Amygdala (tissue), 56 donors: ENCODE results near the gene LIMS1.
A peak's percentile ranks its signal among the peaks of the same experiment; 100 is the strongest.
"Not testable (repeated sequence)": the region's sequence is repeated elsewhere in the genome, so short reads cannot be mapped to it uniquely, and the experiment has no call there.

Source experiments
- DNase-seq, 56 donors: peaks; one replicate each; lab custom pipeline; 2025; lab: John Stamatoyannopoulos, UW

The LIMS1 gene

DNA sequence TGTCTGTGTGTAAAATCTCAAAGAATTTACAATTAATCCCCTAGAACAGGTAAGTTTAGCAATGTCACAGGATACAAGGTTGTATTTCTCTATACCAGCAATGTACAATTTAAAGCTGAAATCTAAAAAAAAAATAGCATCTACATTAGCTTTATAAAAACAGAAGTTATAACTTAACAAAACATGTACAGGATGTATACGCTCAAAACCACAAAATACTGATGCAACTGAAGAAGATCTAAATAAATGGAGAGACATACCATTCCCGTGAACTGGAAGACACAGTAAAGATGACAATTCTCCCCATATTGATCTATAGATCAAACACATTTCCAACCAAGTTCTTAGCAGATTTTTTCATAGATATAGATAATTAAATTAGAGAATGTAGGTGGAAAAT lies 167.5 kb downstream of the LIMS1 start:
- DNase-seq = no peak

DNA sequence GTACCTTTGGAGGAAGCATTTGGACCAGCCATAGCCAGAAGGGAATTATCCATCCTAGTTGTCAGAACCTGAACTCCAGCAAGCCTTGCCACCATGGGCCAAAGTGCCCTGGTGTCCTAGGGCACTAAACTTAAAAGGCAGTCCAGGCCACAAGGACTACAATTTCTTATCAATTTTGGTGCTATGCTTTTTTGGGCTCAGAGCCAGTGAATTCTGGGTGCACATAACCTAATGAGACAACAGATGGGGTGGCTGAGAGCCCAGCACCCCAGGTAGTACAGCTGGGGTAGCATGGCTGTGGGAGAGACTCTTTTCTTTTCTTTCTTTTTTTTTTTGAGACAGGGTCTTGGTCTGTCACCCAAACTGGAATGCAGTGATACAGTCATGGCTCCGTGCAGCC lies 170.6 kb downstream of the LIMS1 start:
- no peak for DNase-seq

DNA sequence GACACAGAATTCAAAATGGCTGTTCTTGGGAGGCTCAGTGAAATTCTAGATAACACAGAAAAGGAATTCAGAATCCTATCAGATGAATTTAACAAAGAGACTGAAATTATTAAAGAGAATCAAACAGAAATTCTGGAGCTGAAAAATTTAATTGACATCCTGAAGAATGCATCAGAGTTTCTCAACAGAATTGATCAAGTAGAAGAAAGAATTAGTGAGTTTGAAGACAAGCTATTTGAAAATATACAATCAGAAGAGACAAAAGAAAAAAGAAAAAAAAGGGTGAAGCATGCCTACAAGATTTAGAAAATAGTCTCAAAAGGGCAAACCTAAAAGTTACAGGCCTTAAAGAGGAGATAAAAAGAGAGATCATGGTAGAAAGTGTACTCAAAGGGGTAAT lies 173.0 kb downstream of the LIMS1 start:
- DNase-seq = no peak

DNA sequence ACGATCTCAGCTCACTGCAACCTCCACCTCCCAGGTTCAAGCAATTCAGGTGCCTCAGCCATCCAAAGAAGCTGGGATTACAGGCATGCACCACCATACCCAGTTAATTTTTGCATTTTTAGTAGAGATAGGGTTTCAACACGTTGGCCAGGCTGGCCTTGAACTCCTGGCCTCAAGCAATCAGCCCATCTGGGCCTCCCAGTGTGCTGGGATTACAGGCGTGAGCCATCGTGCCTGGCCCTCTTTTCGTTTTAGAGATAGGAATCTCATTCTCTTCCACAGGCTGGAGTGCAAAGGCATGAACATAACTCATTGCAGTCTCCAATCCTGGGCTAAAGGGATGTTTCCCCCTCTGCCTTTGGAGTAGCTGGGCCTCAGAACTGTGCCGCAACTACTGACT lies 182.7 kb downstream of the LIMS1 start:
- DNase-seq = not testable (repeated sequence)

DNA sequence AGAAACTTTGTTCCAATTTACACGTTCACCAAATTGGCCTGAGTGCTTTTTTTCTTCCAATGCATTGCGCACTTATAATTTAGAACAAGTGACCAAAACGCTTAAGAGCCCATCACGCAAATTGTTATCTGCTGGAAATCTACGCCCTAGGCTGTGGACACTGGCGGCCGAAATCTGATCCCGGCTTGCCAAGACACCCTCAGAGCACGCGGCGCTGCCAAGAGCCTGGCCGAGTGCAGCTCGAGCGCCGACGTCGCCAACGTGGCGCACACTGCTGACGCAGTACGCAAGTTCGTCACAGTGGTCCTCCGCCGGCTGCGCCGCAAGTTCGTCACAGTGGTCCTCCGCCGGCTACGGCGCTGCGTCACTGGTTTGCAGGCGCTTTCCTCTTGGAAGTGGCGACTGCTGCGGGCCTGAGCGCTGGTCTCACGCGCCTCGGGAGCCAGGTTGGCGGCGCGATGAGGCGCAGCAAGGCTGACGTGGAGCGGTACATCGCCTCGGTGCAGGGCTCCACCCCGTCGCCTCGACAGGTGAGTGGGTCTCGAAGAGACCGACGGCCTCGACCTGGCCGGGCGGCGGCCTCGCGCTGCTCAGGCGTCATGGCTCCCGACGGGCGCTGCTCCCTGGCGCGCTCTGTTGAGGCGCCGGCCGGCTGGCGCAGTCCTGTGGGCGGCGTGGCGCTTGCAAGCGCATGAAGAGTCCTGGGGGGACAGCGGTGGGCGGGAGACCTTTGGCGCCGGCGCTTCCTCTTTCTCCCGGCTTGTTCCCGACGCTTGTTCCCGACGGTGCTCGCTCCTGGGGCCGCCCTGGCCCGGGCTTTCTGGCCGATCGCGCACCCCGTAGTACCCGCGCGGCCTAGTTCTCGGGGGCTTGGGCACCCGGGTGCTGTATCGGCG lies 185.1 kb downstream of the LIMS1 start, which contains the start of gene RANBP2:
Gene RANBP2 (plus strand): TSS at position 334 of the 896 bp plus-strand sequence. CDS start 125 bp downstream, at position 459.
- peak; percentile 9 to 97 (median 88) for DNase-seq

DNA sequence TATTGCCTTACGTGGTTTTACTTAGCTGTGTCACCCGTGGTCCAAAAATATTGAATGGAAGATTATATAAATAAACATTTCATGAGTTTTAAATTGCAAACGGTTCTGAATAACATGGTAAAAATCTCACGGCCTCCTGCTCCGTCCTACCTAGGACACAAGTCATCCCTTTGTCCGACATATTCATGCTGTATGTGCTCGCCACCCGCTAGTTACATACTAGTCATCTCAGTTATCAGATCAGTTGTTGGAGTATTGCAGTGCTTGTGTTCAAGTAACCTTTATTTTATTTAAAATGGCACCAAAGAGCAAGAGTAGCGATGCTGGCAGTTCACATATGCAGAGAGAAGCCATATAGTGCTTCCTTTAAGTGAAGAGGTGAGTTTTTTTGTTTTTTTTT lies 191.8 kb downstream of the LIMS1 start:
- DNase-seq = not testable (repeated sequence)

DNA sequence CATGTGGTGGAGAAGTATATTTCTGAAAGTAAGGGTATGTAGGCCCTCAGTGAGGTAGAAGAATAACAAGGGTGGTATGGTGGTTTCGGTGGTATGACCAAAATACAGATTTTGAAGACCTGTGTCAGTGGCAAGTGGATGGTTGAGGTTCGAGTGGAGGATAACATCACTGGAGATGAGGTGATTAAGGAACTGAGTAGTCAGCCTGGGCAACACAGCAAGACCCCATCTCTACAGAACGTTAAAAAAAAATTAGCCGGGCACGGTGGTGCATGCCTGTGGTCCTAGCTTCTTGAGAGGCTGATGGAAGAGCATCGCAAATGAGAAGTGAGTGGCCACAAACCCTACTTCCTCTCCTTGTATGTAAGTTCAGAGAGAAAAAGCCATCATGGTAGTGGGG lies 200.4 kb downstream of the LIMS1 start:
- DNase-seq = not testable (repeated sequence)
